Gastroesophageal sphincter (tissue), 3 donors: Measurements from ENCODE around the gene KCNQ4.

Experiments
- POLR2A ChIP-seq, 2 donors: fragments of 450-650 bp; IDR thresholded peaks; one replicate each; pipeline ENCODE4 v1.6.1; 2017; ENCODE audit warnings: antibody characterized with exemption in 2 of 2, mild to moderate bottlenecking in 2 of 2, moderate library complexity in 1 of 2
- TF ChIP-seq, protein P1 (sequence below), 4 experiments: fragments of 200-600 bp in 2 of 4; fragments of 450-650 bp in 2 of 4; sonication (generic) in 1 of 4; IDR thresholded peaks; one replicate each; pipeline ENCODE4 v1.5.1; 2017 to 2019; ENCODE audit warnings: antibody characterized with exemption in 4 of 4, mild to moderate bottlenecking in 2 of 4, moderate library complexity in 2 of 4

DNA sequence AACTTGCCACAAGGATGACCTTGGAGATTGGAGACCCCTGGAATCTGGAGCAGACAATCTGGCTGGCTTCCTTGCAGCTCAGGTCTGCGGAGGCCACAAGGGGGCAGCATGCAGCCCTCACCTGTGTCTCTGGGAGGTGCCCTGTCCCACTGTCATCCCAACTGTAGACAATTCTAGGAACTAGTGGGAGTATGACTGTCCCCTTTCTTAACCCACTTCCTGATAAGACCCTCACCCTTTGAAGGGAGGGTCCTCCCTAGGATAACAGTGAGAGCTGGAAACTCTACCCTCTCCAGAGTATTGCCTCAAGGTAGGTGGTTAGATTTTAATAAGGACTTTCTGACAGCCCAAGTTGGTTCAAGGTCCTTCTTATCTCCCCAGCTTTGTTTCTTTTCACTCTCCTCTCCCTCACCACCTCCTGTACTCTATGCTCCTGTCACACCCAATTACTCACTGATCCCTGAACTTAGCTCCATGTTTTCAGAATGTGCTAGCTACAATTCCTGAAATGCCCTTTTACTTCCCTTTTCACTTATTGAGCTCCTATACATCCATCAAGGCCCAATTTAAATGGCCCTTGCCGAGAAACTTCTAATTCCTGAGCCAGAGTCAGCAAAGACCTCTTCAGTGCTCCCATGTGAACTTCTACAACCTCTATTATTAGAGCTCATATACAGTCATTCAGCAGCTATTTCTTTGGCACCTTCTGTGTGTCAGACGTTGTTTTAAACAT lies 9.2 kb upstream of the KCNQ4 start:
- no peak for TF ChIP-seq POLR2A (IDR thresholded peaks at IDR 0.05)
- TF ChIP-seq, protein P1, sequence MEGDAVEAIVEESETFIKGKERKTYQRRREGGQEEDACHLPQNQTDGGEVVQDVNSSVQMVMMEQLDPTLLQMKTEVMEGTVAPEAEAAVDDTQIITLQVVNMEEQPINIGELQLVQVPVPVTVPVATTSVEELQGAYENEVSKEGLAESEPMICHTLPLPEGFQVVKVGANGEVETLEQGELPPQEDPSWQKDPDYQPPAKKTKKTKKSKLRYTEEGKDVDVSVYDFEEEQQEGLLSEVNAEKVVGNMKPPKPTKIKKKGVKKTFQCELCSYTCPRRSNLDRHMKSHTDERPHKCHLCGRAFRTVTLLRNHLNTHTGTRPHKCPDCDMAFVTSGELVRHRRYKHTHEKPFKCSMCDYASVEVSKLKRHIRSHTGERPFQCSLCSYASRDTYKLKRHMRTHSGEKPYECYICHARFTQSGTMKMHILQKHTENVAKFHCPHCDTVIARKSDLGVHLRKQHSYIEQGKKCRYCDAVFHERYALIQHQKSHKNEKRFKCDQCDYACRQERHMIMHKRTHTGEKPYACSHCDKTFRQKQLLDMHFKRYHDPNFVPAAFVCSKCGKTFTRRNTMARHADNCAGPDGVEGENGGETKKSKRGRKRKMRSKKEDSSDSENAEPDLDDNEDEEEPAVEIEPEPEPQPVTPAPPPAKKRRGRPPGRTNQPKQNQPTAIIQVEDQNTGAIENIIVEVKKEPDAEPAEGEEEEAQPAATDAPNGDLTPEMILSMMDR (IDR thresholded peaks at IDR 0.05): peak; percentile 57 to 84 (median 80)
